ENCODE measurements around the gene SRY. TPM values are rescaled to one million over a fixed set of nuclear protein-coding genes. Genes with fewer than 3 reads are reported as not detected.
A peak's percentile ranks its signal among the peaks of the same experiment; 100 is the strongest.
"Not testable (repeated sequence)": the region's sequence is repeated elsewhere in the genome, so short reads cannot be mapped to it uniquely, and the experiment has no call there.

The SRY gene
- total RNA-seq (not detected), polyA plus RNA-seq (ENCODE audit: insufficient read length in 2 of 2) (1 to 10 TPM; 1.8 TPM)
- long read RNA-seq, donor 1 = 0 reads
- long read RNA-seq, donor 2 = 0 reads
- long read RNA-seq, donor 3 = 0 reads
- long read RNA-seq, donor 4 = 0 reads

GRCh38 chrY:2787600-2787999 is at the start of gene SRY:
Gene SRY (minus strand): TSS chrY:2787682. CDS start chrY:2787603, 79 bp downstream.
- Histone ChIP-seq H3K4me3 (ENCODE audit: low read depth, low read length) (no peak within 1 kb of the TSS), H3K36me3 (ENCODE audit: control insufficient read depth, insufficient read depth, low read length) (no peaks in the 10 kb centered on the region), H3K9me3 (ENCODE audit: control insufficient read depth, insufficient read depth, low read length) (no peaks in the 10 kb centered on the region), H3K27me3 (ENCODE audit: control insufficient read depth, insufficient read depth, low read length) (no peaks in the 10 kb centered on the region), H3K27ac (ENCODE audit: low read depth, low read length) (no peak within 1 kb of the TSS), H3K4me1 (ENCODE audit: control insufficient read depth, insufficient read depth, low read length) (no peaks in the 10 kb centered on the region)
- no CpG with 5 or more reads among the region's 9 CpGs for WGBS (ENCODE audit: insufficient coverage)
- DNase-seq (ENCODE audit: low read depth in 4 of 6, low spot score in 6 of 6) = no peak

- WGBS (ENCODE audit: insufficient coverage) = no CpG with 5 or more reads among the region's 2 CpGs
- Histone ChIP-seq H3K4me3 (ENCODE audit: low read depth, low read length) (no peak overlapping the region), H3K9me3 (ENCODE audit: control insufficient read depth, insufficient read depth, low read length) (no peaks in the 10 kb centered on the region), H3K36me3 (ENCODE audit: control insufficient read depth, insufficient read depth, low read length) (no peaks in the 10 kb centered on the region), H3K4me1 (ENCODE audit: control insufficient read depth, insufficient read depth, low read length) (no peaks in the 10 kb centered on the region), H3K27ac (ENCODE audit: low read depth, low read length) (no peak overlapping the region), H3K27me3 (ENCODE audit: control insufficient read depth, insufficient read depth, low read length) (no peaks in the 10 kb centered on the region)
- no peak for DNase-seq (ENCODE audit: low read depth in 4 of 6, low spot score in 6 of 6)
These were observed 49.6 kb upstream of the SRY start for GRCh38 chrY:2837078-2837477.

- Histone ChIP-seq H3K4me1 (ENCODE audit: control insufficient read depth, insufficient read depth, low read length) (no peaks in the 10 kb centered on the region), H3K4me3 (ENCODE audit: low read depth, low read length) (no peak overlapping the region), H3K36me3 (ENCODE audit: control insufficient read depth, insufficient read depth, low read length) (no peaks in the 10 kb centered on the region), H3K27ac (ENCODE audit: low read depth, low read length) (no peak overlapping the region), H3K9me3 (ENCODE audit: control insufficient read depth, insufficient read depth, low read length) (no peaks in the 10 kb centered on the region), H3K27me3 (ENCODE audit: control insufficient read depth, insufficient read depth, low read length) (no peaks in the 10 kb centered on the region)
- no peak for DNase-seq (ENCODE audit: low read depth in 4 of 6, low spot score in 6 of 6)
These were observed 47.7 kb upstream of the SRY start for GRCh38 chrY:2835230-2835629.

GRCh38 chrY:2828497-2828896 is 41.0 kb upstream of the SRY start:
- no peak for DNase-seq (ENCODE audit: low read depth in 4 of 6, low spot score in 6 of 6)
- H3K9me3 ChIP-seq (ENCODE audit: control insufficient read depth, insufficient read depth, low read length) = no peaks in the 10 kb centered on the region
- H3K4me3 ChIP-seq (ENCODE audit: low read depth, low read length) = no peak overlapping the region
- H3K36me3 ChIP-seq (ENCODE audit: control insufficient read depth, insufficient read depth, low read length) = no peaks in the 10 kb centered on the region
- no peak overlapping the region for H3K27ac ChIP-seq (ENCODE audit: low read depth, low read length)
- H3K27me3 ChIP-seq (ENCODE audit: control insufficient read depth, insufficient read depth, low read length) = no peaks in the 10 kb centered on the region
- no CpG with 5 or more reads among the region's 5 CpGs for WGBS (ENCODE audit: insufficient coverage)
- no peaks in the 10 kb centered on the region for H3K4me1 ChIP-seq (ENCODE audit: control insufficient read depth, insufficient read depth, low read length)

- no CpG with 5 or more reads among the region's 3 CpGs for WGBS (ENCODE audit: insufficient coverage)
These were observed 37.0 kb upstream of the SRY start for GRCh38 chrY:2824471-2824870.

GRCh38 chrY:2817146-2817896 is 29.8 kb upstream of the SRY start:
- H3K4me1 ChIP-seq (ENCODE audit: control insufficient read depth, insufficient read depth, low read length); DNase-seq (ENCODE audit: low read depth in 4 of 6, low spot score in 6 of 6); H3K36me3 ChIP-seq (ENCODE audit: control insufficient read depth, insufficient read depth, low read length); H3K4me3 ChIP-seq (ENCODE audit: low read depth, low read length); H3K27me3 ChIP-seq (ENCODE audit: control insufficient read depth, insufficient read depth, low read length); H3K9me3 ChIP-seq (ENCODE audit: control insufficient read depth, insufficient read depth, low read length); H3K27ac ChIP-seq (ENCODE audit: low read depth, low read length): not testable (repeated sequence)
- WGBS (ENCODE audit: insufficient coverage) = no CpG with 5 or more reads among the region's 10 CpGs

More at GRCh38 chrY:2824471-2824870, 37.0 kb upstream of the SRY start:
- Histone ChIP-seq H3K27ac (ENCODE audit: low read depth, low read length) (no peak overlapping the region), H3K9me3 (ENCODE audit: control insufficient read depth, insufficient read depth, low read length) (no peaks in the 10 kb centered on the region), H3K36me3 (ENCODE audit: control insufficient read depth, insufficient read depth, low read length) (no peaks in the 10 kb centered on the region), H3K4me1 (ENCODE audit: control insufficient read depth, insufficient read depth, low read length) (no peaks in the 10 kb centered on the region), H3K27me3 (ENCODE audit: control insufficient read depth, insufficient read depth, low read length) (no peaks in the 10 kb centered on the region), H3K4me3 (ENCODE audit: low read depth, low read length) (no peak overlapping the region)
- no peak for DNase-seq (ENCODE audit: low read depth in 4 of 6, low spot score in 6 of 6)

GRCh38 chrY:2800246-2800645 is 12.8 kb upstream of the SRY start:
- Histone ChIP-seq H3K27ac (ENCODE audit: low read depth, low read length) (no peak overlapping the region), H3K36me3 (ENCODE audit: control insufficient read depth, insufficient read depth, low read length) (no peaks in the 10 kb centered on the region), H3K27me3 (ENCODE audit: control insufficient read depth, insufficient read depth, low read length) (no peaks in the 10 kb centered on the region), H3K4me3 (ENCODE audit: low read depth, low read length) (no peak overlapping the region), H3K4me1 (ENCODE audit: control insufficient read depth, insufficient read depth, low read length) (no peaks in the 10 kb centered on the region), H3K9me3 (ENCODE audit: control insufficient read depth, insufficient read depth, low read length) (no peaks in the 10 kb centered on the region)
- peak in 1 of 6 donors; percentile 12 for DNase-seq (ENCODE audit: low read depth in 4 of 6, low spot score in 6 of 6)
- no CpG with 5 or more reads among the region's 2 CpGs for WGBS (ENCODE audit: insufficient coverage)

GRCh38 chrY:2797991-2798390 is 10.5 kb upstream of the SRY start:
- Histone ChIP-seq H3K27ac (ENCODE audit: low read depth, low read length) (no peak overlapping the region), H3K36me3 (ENCODE audit: control insufficient read depth, insufficient read depth, low read length) (no peaks in the 10 kb centered on the region), H3K27me3 (ENCODE audit: control insufficient read depth, insufficient read depth, low read length) (no peaks in the 10 kb centered on the region), H3K4me3 (ENCODE audit: low read depth, low read length) (no peak overlapping the region), H3K9me3 (ENCODE audit: control insufficient read depth, insufficient read depth, low read length) (no peaks in the 10 kb centered on the region), H3K4me1 (ENCODE audit: control insufficient read depth, insufficient read depth, low read length) (no peaks in the 10 kb centered on the region)
- no peak for DNase-seq (ENCODE audit: low read depth in 4 of 6, low spot score in 6 of 6)

GRCh38 chrY:2796977-2797523 is 9.6 kb upstream of the SRY start:
- Histone ChIP-seq H3K27ac (ENCODE audit: low read depth, low read length) (no peak overlapping the region), H3K9me3 (ENCODE audit: control insufficient read depth, insufficient read depth, low read length) (no peaks in the 10 kb centered on the region), H3K4me3 (ENCODE audit: low read depth, low read length) (no peak overlapping the region), H3K27me3 (ENCODE audit: control insufficient read depth, insufficient read depth, low read length) (no peaks in the 10 kb centered on the region), H3K36me3 (ENCODE audit: control insufficient read depth, insufficient read depth, low read length) (no peaks in the 10 kb centered on the region), H3K4me1 (ENCODE audit: control insufficient read depth, insufficient read depth, low read length) (no peaks in the 10 kb centered on the region)
- no CpG with 5 or more reads among the region's 7 CpGs for WGBS (ENCODE audit: insufficient coverage)
- DNase-seq (ENCODE audit: low read depth in 4 of 6, low spot score in 6 of 6) = no peak

- no peak overlapping the region for H3K4me3 ChIP-seq (ENCODE audit: low read depth, low read length)
- no peak for DNase-seq (ENCODE audit: low read depth in 4 of 6, low spot score in 6 of 6)
- no peaks in the 10 kb centered on the region for H3K27me3 ChIP-seq (ENCODE audit: control insufficient read depth, insufficient read depth, low read length)
- WGBS (ENCODE audit: insufficient coverage) = no CpG with 5 or more reads among the region's 33 CpGs
- H3K4me1 ChIP-seq (ENCODE audit: control insufficient read depth, insufficient read depth, low read length) = no peaks in the 10 kb centered on the region
- H3K36me3 ChIP-seq (ENCODE audit: control insufficient read depth, insufficient read depth, low read length) = no peaks in the 10 kb centered on the region
- H3K27ac ChIP-seq (ENCODE audit: low read depth, low read length) = no peak overlapping the region
- H3K9me3 ChIP-seq (ENCODE audit: control insufficient read depth, insufficient read depth, low read length) = no peaks in the 10 kb centered on the region
These were observed 2.3 kb upstream of the SRY start for GRCh38 chrY:2789756-2790155.
